CD4-positive, alpha-beta T cell treated with Interleukin-6 for 4 hours (primary cell): ENCODE results near the gene NPEPL1.

Source experiments
- DNase-seq: peaks from one replicate; pipeline ENCODE4 v3.0.0-alpha.2; 2020; ENCODE audit warnings: mixed read lengths

NPEPL1 gene

GRCh38 chr20:58702859-58703648 is 10.5 kb downstream of the NPEPL1 start:
- peak; percentile 28 for DNase-seq

- no peak for DNase-seq
Observed at GRCh38 chr20:58703765-58704371, 11.3 kb downstream of the NPEPL1 start.

GRCh38 chr20:58705208-58705926 is 12.8 kb downstream of the NPEPL1 start:
- no peak for DNase-seq

GRCh38 chr20:58706150-58706892 is 13.7 kb downstream of the NPEPL1 start:
- DNase-seq: no peak

- DNase-seq: no peak
Observed at GRCh38 chr20:58706975-58707681, 14.5 kb downstream of the NPEPL1 start.

GRCh38 chr20:58707770-58708169 is 15.2 kb downstream of the NPEPL1 start:
- no peak for DNase-seq

GRCh38 chr20:58708246-58708931 is 15.8 kb downstream of the NPEPL1 start:
- no peak for DNase-seq

GRCh38 chr20:58709013-58709702 is 16.6 kb downstream of the NPEPL1 start:
- DNase-seq: no peak

GRCh38 chr20:58709703-58710039 is 17.1 kb downstream of the NPEPL1 start:
- DNase-seq: no peak

- no peak for DNase-seq
Observed at GRCh38 chr20:58710481-58711265, 18.1 kb downstream of the NPEPL1 start.

GRCh38 chr20:58711266-58712051 is 18.9 kb downstream of the NPEPL1 start:
- DNase-seq: no peak

GRCh38 chr20:58712151-58712791 is 19.7 kb downstream of the NPEPL1 start:
- no peak for DNase-seq

GRCh38 chr20:58712806-58713731 is 20.5 kb downstream of the NPEPL1 start:
- DNase-seq: no peak

GRCh38 chr20:58713801-58714339 is 21.3 kb downstream of the NPEPL1 start:
- no peak for DNase-seq

- no peak for DNase-seq
Observed at GRCh38 chr20:58714340-58714922, 21.8 kb downstream of the NPEPL1 start.

- no peak for DNase-seq
Observed at GRCh38 chr20:58714923-58715351, 22.3 kb downstream of the NPEPL1 start.

- no peak for DNase-seq
Observed at GRCh38 chr20:58715391-58715800, 22.8 kb downstream of the NPEPL1 start.
